GM19468 (cell line): ENCODE results near the gene DDX31.

Experiments
- ATAC-seq: cut with Tn5 transposase; IDR thresholded peaks from one replicate; pipeline ENCODE4 v1.9.1; 2021; ENCODE audit warnings: mild to moderate bottlenecking, moderate library complexity, moderate number of reproducible peaks; ENCODE audit not compliant: unreplicated experiment; ENCODE audit errors: extremely low read depth

DDX31 gene

GRCh38 chr9:132600326-132600984, 69.3 kb downstream of the DDX31 start:
- no peak for ATAC-seq

DNA sequence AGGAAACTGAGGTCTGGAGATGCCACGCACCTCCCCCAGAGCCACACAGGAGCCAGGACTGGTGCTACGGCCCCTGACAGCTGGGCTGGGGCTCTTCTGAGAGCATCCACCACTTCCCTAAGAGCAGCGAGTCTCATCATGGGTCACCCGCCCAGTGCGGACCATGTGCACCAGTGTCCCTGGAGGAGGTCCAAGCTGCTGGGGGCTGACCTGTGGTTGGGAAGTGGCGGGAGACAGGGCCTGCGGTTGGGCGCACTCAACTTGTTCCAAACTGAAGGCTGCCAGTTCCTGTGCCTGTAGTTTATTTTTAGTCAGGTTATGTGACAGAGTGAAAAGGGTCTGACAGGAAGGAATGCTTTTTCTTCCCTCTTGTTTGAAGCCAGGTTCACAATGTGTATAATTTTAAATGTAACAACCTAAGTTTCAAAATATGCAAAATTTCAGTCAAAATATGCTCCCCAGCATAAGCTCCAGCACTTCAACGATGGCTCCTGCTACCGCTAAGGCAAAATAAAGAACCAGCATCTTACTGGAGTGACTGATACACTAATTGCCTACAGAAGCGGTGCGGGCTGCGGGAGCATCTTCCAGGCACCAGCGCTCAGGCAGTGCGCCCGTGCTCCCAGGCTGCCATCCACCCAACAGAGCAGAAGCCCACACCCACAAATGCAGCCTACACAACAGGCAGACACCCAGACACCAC, 72.6 kb downstream of the DDX31 start:
- ATAC-seq: no peak

- ATAC-seq: no peak
These were observed 73.6 kb downstream of the DDX31 start for GRCh38 chr9:132596200-132596599.

GRCh38 chr9:132595319-132595718, 74.5 kb downstream of the DDX31 start:
- no peak for ATAC-seq

DNA sequence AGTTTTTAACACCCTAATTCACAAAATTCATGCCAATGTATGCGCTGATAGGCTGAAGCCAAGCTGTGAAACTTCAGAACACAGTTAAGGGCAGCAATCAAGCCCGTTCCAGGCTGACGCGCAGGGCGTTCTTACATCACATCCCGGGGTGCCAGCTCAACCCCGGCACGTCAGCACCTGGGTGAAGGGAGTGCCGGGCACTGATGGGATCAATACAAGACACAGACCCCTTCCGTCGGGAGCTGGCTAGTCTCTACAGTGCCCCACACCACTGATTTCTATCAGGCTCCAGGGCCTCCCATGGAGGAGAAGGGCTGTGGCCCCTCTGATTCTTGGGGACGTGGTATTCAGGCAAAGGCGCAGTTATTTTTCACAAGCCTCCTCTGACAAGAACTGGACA, 75.4 kb downstream of the DDX31 start:
- ATAC-seq: no peak

DNA sequence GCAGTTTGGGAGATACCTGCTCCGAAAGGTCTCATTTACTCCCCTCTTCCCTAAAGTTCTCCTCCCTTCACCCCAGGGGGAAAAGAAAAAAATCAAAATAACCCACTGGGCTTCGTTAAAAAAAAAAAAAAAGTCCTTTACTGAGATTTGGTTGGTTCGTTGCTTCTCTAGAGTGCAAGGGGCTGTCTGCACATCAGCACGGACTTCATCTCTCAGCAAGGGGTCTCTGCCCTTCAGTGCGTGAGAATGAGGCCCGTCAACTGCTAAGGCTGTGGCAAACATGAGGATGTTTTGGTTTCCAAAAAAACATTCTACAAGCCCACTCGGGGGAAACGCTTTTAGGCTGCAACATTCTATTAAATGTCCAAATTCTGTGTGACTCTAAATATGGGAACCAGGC, 77.3 kb downstream of the DDX31 start:
- ATAC-seq: no peak

- ATAC-seq: no peak
These were observed 78.0 kb downstream of the DDX31 start for GRCh38 chr9:132591751-132592314.

DNA sequence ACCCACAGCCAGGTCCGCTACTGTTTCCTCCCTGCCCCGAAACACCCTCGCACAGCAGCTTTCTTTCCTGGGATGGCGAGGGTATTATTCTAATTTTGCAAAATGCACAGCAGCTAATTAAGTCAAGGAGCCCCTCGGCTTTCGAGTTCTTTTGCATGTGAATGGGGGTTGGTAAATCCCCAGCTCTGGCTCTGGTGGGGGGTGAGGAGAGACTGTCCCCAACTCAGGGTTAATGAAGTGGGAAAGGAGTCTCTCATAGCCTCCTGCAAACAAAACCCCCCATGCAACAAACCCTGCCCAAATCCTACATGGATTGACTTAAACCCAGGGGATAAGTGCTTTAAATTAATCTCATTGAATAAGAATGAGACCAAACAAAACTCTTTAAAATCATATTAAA, 78.5 kb downstream of the DDX31 start:
- ATAC-seq: no peak

DNA sequence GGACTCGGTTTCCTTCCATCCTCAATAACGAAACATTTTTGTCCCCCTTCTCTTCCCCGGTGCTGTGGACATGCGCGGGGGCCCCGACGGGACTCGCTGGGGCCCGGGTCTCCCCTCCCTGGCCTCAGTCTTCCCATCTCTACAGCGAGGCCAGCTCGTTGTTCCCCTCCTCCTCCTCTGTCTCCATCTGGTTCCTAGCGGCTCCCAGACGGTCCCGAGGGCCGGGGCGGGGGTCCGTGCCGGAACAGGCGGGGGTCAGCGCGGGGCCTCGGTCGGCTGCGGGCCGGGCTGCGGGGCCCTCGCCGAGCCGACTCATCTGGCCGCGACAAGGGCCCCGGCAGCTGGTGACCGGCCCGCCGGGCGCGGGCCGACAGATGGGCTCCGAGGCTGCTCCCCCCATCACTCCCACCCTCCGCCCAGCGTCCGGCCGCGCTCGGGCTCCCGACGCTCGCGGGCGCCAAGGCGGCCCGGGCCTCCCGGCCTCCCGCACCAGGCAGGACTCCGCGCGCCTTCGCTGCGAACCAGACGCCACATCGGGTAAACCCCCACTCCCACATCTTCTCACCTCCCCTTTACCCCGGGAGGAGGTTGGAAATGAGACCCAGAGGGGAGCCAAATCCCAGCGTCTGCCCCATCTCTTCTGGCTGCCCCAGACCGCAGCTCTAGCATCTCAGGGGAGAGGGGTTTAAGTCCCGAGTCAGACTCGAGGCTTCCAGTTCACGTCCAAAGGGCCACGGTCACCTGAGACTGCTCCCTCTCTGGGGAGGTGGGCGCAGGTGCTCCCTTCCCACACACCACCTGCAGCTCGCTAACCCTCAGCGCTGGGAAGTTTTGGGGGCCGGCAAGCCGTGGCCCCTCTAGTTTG, 79.2 kb downstream of the DDX31 start:
- ATAC-seq: no peak

DNA sequence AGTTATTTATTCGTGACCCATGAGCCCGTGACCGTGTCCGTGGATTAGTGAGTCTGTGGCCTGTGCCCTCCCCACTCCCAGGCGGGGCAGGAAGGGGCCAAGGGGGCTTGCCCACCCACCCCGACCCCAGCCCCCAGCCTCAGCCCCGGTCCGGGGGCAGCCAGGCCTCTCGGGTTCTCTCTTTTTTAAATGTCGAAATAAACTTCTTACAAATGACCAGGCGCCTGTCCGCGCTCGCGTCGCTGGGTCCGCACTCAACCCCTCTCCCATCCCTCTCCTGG, 79.8 kb downstream of the DDX31 start:
- ATAC-seq: no peak

GRCh38 chr9:132589148-132590036, 80.4 kb downstream of the DDX31 start:
- no peak for ATAC-seq

DNA sequence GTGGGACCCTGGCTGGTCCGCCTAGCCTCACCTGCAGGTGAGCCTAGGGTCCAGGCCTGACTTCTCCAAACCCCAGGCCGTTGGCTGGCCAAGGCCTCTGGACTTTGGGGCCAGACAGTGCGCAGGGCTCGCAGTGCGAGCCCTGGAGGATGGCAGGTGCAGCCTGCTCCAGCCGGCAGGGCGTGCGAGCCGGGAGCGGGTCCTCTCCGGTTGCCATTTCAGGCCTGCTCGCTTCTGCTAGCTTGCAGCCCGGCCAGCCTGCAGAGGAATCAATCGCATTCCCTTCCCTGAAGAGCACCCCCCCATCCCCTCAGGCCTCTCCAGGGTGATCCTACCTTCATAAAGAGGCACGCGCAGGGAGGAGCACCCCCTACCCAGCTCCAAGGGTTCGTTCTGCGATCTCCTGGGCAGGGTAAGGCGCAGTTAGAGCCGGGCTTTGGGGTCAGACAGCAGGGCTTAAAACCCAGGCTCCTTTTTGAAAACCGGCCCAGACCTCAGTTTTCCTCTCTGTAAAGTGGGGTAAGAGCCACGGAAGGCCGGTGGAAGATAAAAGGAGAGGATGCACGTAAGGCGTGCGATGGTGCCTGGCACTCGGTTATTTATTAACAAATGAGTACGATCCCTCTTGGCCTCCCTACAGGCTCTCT, 81.2 kb downstream of the DDX31 start:
- ATAC-seq: no peak

GRCh38 chr9:132588098-132588497, 81.7 kb downstream of the DDX31 start:
- ATAC-seq: no peak

- ATAC-seq: no peak
These were observed 82.2 kb downstream of the DDX31 start for GRCh38 chr9:132587592-132587955.

GRCh38 chr9:132586830-132587591, 82.8 kb downstream of the DDX31 start:
- ATAC-seq: no peak

- no peak for ATAC-seq
These were observed 83.6 kb downstream of the DDX31 start for GRCh38 chr9:132585954-132586829.

DNA sequence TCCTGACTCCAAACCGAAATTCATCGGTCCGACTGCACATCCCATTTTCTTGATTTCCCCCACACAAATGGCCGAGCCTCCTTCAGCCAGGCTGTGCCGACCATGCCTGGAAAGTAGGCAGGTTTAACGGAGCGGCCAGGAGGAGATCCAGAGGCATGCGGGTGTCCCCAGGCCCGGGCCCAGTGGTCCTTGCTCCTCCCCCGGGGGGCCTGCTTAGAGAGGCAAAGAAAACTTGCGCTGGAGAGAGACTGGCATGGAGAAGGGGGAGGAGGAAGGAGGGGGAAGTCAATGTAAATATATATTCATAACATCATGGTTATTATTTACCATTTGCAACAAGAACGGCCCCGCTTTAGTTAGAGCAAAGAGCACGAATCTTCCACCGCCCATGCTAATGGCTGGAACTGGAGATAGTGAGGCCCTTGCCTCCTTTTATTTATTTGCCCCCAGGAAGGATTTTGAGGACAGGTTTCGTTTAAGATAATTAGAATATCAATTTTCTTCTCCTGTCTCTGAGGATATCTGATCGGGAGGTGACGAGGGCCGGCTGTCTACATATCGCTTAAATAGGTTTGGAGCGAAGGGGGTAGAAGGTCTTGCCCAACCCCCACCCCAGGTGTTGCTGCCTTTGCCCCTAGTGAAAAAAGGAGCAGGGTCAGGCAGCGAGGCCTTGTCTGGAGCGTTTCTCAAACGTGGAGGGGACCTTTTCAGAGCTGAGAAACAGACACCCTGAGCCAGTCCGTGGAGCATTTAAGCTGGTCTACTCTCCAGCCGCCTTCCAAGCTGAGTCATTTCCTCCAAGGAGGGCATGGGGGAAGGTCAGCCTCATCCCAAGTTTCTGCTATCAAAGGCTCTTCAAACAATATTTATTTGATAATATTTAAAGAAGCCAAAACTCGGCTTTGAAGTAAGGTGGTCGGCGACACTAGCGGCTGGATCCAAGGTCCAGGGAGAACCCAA, 84.9 kb downstream of the DDX31 start:
- no peak for ATAC-seq
